GM19452 (cell line): ENCODE data around the gene ENDOD1.
"Not testable (repeated sequence)": the region's sequence is repeated elsewhere in the genome, so short reads cannot be mapped to it uniquely, and the experiment has no call there.

ENCODE experiments used
- ATAC-seq: cut with Tn5 transposase; IDR thresholded peaks from one replicate; pipeline ENCODE4 v1.9.1; 2021; ENCODE audit not compliant: unreplicated experiment

Gene ENDOD1

DNA sequence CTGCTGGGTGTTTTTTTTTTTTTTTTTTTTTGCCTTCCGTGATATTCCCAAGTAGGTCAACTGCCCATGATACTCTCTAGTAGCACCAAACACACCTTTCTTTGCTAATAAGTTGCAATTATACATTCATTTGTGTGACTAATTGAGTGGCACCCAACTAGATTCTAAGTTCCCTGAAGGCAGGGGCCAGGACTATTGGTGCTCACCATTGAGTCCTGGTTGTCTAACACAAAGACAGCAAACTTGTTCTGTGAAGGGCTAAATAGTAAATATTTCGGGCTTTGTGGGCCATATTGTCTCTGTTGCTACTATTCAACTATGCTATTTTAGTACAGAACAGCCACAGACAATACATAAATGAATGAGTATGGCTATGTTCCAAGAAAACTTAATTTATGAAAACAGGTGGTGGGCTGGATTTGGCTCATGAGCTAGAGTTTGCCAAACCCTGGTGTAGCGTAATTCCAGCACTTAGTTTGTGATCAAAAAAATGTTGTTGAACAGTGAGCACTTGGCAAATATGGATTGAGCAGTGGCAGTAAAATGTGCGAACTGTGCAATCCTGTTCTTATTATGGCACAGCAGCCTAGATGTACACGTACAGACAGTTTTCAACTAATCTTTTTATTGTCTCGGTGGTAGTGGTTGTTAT, 11.3 kb downstream of the ENDOD1 start:
- no peak for ATAC-seq

DNA sequence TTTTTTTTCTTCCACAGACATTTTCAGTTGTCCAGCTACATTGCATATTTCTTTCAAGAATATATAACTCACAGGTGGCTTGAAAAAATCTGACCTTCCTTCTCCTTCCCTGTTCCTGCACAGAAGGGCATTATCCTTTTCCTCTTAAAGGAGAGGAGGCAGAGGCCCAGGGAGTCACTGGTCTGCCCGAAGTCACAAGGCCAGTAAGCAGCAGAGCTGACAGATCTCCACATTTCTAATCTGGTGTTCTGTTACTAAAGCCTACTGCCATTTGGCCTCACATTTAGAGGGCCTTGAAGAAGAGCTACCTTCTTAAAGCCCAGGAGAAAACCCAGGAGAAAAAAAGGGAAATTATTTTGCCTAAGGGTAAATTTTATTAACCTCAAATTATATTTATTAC, 12.3 kb downstream of the ENDOD1 start:
- ATAC-seq, result no peak

- ATAC-seq, result no peak
Observed at GRCh38 chr11:95102733-95103132, 13.1 kb downstream of the ENDOD1 start.

GRCh38 chr11:95103701-95104100, 14.1 kb downstream of the ENDOD1 start:
- ATAC-seq, result no peak

DNA sequence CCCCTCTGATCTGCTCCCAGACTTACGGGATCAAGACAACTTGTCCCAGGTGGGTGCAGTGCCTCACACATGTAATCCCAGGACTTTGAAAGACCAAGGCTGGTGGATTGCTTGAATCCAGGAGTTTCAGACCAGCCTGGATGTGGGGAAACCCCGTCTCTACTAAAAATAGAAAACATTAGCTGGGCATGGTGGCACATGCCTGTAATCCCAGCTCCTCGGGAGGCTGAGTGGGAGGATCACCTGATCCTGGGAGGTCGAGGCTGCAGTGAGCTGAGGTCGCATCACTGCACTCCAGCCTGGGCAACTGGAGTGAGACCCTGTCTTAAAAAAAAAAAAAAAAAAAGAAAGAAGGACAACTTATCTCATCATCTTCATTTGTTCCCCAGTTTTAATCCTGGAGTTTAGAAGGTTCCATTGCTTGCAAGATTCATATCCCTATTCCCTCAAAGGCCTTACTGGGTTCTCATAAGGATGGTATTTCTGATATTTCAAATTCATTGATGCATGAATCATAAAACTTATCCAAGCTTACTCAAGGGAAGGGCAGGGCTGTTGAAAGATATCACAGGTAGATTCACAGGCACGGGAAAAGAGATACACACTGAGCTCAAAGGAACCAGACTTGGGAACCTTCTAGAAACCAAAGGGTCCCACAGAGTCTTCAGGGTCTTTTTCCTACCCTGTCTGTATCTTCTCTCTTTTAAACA, 14.6 kb downstream of the ENDOD1 start:
- ATAC-seq, result no peak

DNA sequence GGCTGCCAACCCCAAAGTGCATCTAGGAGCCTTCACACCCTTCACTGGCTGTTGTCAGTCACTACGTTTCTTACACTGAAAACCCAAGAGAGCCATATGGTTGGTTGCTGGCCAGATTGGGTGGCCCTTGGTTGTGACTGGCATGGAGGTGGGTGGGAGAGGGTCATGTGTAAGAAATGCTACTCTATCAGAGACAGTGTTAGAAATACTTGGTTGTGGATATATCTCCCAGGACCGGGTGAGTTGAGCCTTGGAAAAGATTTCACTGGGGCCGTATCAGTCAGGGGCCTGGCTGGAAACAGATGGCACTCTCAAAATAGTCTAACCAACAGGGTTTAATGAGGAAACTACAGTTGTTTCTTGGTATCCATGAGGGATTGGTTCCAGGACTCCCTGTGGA, 15.2 kb downstream of the ENDOD1 start:
- no peak for ATAC-seq

GRCh38 chr11:95108159-95108611, 18.5 kb downstream of the ENDOD1 start:
- ATAC-seq, result no peak

- no peak for ATAC-seq
Observed at GRCh38 chr11:95108671-95109551, 19.3 kb downstream of the ENDOD1 start.

DNA sequence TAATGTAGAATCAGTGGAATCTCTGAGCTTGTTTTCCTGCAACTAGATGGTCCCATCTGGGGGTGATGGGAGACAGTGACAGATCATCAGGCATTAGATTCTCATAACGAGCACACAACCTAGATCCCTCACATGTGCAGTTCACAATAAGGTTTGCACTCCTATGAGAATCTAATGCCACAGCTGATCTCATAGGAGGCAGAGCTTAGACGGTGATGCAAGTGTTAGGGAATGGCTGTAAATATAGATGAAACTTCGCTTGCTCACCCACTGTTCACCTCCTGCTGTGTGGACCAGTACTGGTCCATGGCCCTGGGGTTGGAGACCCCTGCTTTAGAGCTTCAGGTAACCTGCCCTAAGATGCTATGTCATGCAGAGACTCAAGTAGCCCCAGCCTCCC, 21.8 kb downstream of the ENDOD1 start:
- ATAC-seq, result not testable (repeated sequence)

DNA sequence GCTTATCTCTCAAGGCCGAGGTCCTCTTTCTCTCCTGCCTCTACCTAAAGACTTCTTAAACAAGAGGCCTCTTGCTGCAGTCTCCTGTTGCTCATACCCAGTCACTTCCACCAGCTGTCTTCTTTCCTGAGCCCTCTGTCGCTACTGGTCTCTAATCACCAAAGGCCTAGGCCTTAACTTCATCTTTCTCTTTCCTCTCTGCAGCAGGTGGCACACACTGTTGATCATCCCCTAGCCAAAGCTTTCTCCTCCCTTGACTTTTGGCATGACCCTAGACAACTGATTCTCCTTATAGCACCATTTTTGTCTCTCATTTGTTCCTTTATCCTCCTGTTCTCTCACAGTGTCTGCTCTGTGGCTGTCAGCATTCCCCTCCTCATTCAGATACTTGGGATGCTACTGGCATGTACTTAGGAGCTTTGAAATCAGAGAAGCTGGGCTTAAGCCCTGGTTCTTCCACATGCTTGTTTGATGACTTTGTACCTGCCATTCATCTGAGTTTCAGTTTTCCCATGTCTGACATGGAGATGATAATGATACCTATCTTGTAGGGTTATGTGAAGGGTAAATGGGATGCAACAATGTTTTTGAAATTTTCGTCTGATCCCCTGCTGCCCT, 22.4 kb downstream of the ENDOD1 start:
- ATAC-seq, result no peak

DNA sequence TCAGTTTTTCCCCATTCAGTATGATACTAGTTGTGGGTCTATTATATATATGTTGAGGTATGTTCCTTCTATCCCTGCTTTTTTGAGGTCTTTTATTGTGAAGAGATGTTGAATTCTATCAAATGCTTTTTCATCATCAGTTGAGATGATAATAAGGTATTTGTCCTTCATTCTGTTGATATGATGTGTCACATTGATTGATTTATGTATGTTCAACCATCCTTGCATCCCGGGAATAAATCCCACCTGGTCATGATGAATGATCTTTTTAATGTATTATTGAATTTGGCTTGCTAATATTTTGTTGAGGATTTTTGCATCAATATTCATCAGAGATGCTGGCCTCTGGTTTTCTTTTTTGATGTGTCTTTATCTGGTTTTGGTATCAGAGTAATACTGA, 26.0 kb downstream of the ENDOD1 start:
- ATAC-seq, result no peak

GRCh38 chr11:95119361-95120060, 29.9 kb downstream of the ENDOD1 start:
- ATAC-seq, result no peak

GRCh38 chr11:95121698-95122097, 32.1 kb downstream of the ENDOD1 start:
- no peak for ATAC-seq

GRCh38 chr11:95123556-95123955, 33.9 kb downstream of the ENDOD1 start:
- no peak for ATAC-seq

GRCh38 chr11:95128602-95129001, 39.0 kb downstream of the ENDOD1 start:
- ATAC-seq, result no peak

- ATAC-seq, result no peak
Observed at GRCh38 chr11:95132956-95133355, 43.3 kb downstream of the ENDOD1 start.

GRCh38 chr11:95134491-95134890, 44.8 kb downstream of the ENDOD1 start:
- ATAC-seq, result no peak

- ATAC-seq, result no peak
Observed at GRCh38 chr11:95135155-95135554, 45.5 kb downstream of the ENDOD1 start.

DNA sequence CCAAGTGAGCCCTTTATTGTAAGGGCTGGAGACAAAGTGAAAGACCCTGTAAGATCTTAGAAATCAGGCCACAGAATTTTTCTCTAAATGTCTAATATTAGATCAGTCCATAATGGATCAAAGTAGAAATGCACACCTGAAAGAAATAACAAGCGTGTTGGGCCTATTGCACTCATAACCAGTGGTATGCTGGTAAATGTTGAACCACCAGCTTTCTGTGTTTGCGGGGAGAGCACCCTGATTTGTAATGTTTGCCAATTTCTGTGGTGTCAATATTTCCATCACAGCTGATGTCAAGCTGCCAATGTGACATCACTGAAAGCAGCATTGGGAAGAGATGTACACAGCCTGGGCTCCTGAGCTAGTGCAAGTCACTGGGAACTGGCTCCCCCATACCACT, 46.2 kb downstream of the ENDOD1 start:
- ATAC-seq, result no peak

DNA sequence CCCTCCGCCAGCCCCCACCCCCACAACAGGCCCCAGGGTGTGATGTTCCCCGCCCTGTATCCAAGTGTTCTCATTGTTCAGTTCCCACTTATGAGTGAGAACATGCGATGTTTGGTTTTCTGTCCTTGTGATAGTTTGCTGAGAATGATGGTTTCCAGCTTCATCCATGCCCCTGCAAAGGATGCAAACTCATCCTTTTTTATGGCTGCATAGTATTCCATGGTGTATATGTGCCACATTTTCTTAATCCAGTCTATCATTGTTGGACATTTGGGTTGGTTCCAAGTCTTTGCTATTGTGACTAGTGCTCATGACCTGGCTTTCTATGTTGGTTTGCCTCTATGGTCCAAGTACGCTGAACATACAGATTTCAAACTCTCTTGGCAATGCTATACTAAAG, 47.1 kb downstream of the ENDOD1 start:
- ATAC-seq, result not testable (repeated sequence)

- no peak for ATAC-seq
Observed at GRCh38 chr11:95137299-95137698, 47.7 kb downstream of the ENDOD1 start.
